GM23338 (cell line): ENCODE results near the gene LMF1.

Source experiments
- CREB1 ChIP-seq: fragments of 250-450 bp; sonication (Bioruptor Pico); IDR thresholded peaks from 2 replicates; pipeline ENCODE4 v1.5.0; 2020; ENCODE audit warnings: low read depth, mild to moderate bottlenecking, moderate library complexity
- CTCF ChIP-seq, 2 experiments: fragments of 200-600 bp in 1 of 2; sonication (generic) in 1 of 2; conservative IDR thresholded peaks; 2 replicates each; pipeline versions ENCODE4 v1.5.1 to v1.6.1; 2016 to 2017; ENCODE audit warnings: antibody characterized with exemption in 2 of 2, low read depth in 2 of 2, mild to moderate bottlenecking in 2 of 2, moderate library complexity in 1 of 2
- EZH2 ChIP-seq: fragments of 200-600 bp; sonication (generic); IDR thresholded peaks from one replicate; pipeline ENCODE4 v1.8.0; 2017; ENCODE audit warnings: antibody characterized with exemption, mild to moderate bottlenecking, low read depth; ENCODE audit not compliant: unreplicated experiment
- EZH2phosphoT487 ChIP-seq: fragments of 200-600 bp; sonication (generic); IDR thresholded peaks from one replicate; pipeline ENCODE4 v1.8.1; 2018; ENCODE audit warnings: antibody characterized with exemption; ENCODE audit not compliant: unreplicated experiment
- JUNB ChIP-seq: IDR thresholded peaks from one replicate; pipeline ENCODE4 v1.6.1; 2016; ENCODE audit warnings: antibody characterized with exemption; ENCODE audit not compliant: unreplicated experiment
- POLR2AphosphoS5 ChIP-seq: IDR thresholded peaks from 2 replicates; pipeline ENCODE4 v1.6.1; 2016; ENCODE audit warnings: antibody characterized with exemption, low read depth
- REST ChIP-seq: IDR thresholded peaks from one replicate; pipeline ENCODE4 v1.6.1; 2018; ENCODE audit warnings: antibody characterized with exemption; ENCODE audit not compliant: unreplicated experiment
- ZNF331 ChIP-seq: fragments of 250-450 bp; sonication (Bioruptor Pico); IDR thresholded peaks from 2 replicates; pipeline ENCODE4 v1.5.0; 2020; ENCODE audit warnings: low read depth, mild to moderate bottlenecking, moderate library complexity

- TF ChIP-seq REST (no peak), CTCF (conservative IDR thresholded peaks at IDR 0.05; ENCODE audit: low read depth in 2 of 2) (no peak), EZH2 (no peak), POLR2AphosphoS5 (no peak), JUNB (no peak), CREB1 (no peak), EZH2phosphoT487 (no peak), ZNF331 (CRISPR knock-in tag) (no peak)
Observed at GRCh38 chr16:1006781-1007180, 36.0 kb upstream of the LMF1 start.
